HepG2 (cell line): Measurements from ENCODE around the gene VAV2. TPM values are rescaled to one million over a fixed set of nuclear protein-coding genes. Genes with fewer than 3 reads are reported as not detected.

Source experiments
- CCAR2 ChIP-seq: fragments of 200-400 bp; formaldehyde crosslinking; optimal IDR thresholded peaks from 2 replicates; pipeline ENCODE3; 2018; ENCODE audit warnings: low read depth, mild to moderate bottlenecking, low read length, moderate library complexity
- EZH2 ChIP-seq: conservative IDR thresholded peaks from 2 replicates; pipeline ENCODE4 v1.6.1; 2012; ENCODE audit warnings: mild to moderate bottlenecking, low read depth, low read length, moderate library complexity
- GATAD1 ChIP-seq: IDR thresholded peaks from 2 replicates; pipeline ENCODE4 v1.6.1; 2016; ENCODE audit warnings: missing genetic modification reagents, missing compliant biosample characterization
- HIVEP1 ChIP-seq: sonication (generic); formaldehyde crosslinking; IDR thresholded peaks from 2 replicates; pipeline ENCODE4 v1.4.0; 2020; ENCODE audit warnings: mild to moderate bottlenecking, missing genetic modification reagents
- HOXA7 ChIP-seq: sonication (generic); formaldehyde crosslinking; IDR thresholded peaks from 2 replicates; pipeline ENCODE4 v1.8.1; 2022; ENCODE audit warnings: mild to moderate bottlenecking, missing genetic modification reagents, moderate library complexity
- JUNB ChIP-seq: sonication (generic); formaldehyde crosslinking; IDR thresholded peaks from 2 replicates; pipeline ENCODE4 v1.8.0; 2022; ENCODE audit warnings: missing genetic modification reagents, mild to moderate bottlenecking, borderline replicate concordance
- MYC ChIP-seq: sonication (generic); formaldehyde crosslinking; IDR thresholded peaks from 2 replicates; pipeline ENCODE4 v1.9.0; 2021; ENCODE audit warnings: missing genetic modification reagents, borderline replicate concordance
- NFRKB ChIP-seq: fragments of 450-650 bp; IDR thresholded peaks from 2 replicates; pipeline ENCODE4 v1.6.1; 2017
- NR2F2 ChIP-seq: IDR thresholded peaks from 2 replicates; pipeline ENCODE4 v1.6.1; 2012; ENCODE audit warnings: low read depth, inconsistent platforms, borderline replicate concordance
- POGZ ChIP-seq: sonication (generic); formaldehyde crosslinking; IDR thresholded peaks from 2 replicates; pipeline ENCODE4 v1.4.0; 2020; ENCODE audit warnings: mild to moderate bottlenecking, missing genetic modification reagents
- PPARG ChIP-seq: conservative IDR thresholded peaks from 2 replicates; pipeline ENCODE4 v1.6.1; 2016; ENCODE audit warnings: missing biosample characterization, missing genetic modification reagents
- RAD21 ChIP-seq: fragments of 450-650 bp; formaldehyde crosslinking; IDR thresholded peaks from 2 replicates; pipeline ENCODE4 v1.5.0; 2020; ENCODE audit warnings: mild to moderate bottlenecking
- TP53 ChIP-seq: sonication (generic); formaldehyde crosslinking; conservative IDR thresholded peaks from 2 replicates; pipeline ENCODE4 v1.4.0; 2020; ENCODE audit warnings: missing genetic modification reagents
- YEATS4 ChIP-seq: sonication (generic); formaldehyde crosslinking; IDR thresholded peaks from 2 replicates; pipeline ENCODE4 v1.4.0; 2020; ENCODE audit warnings: missing genetic modification reagents, borderline replicate concordance
- ZFYVE20 ChIP-seq: sonication (generic); formaldehyde crosslinking; IDR thresholded peaks from 2 replicates; pipeline ENCODE4 v1.8.0; 2023; ENCODE audit warnings: low read depth, mild to moderate bottlenecking, moderate library complexity, missing genetic modification reagents, borderline replicate concordance
- ZNF317 ChIP-seq: sonication (generic); formaldehyde crosslinking; IDR thresholded peaks from 2 replicates; pipeline ENCODE4 v1.5.0; 2020; ENCODE audit warnings: mild to moderate bottlenecking, missing genetic modification reagents
- ZNF598 ChIP-seq: sonication (generic); formaldehyde crosslinking; IDR thresholded peaks from 2 replicates; pipeline ENCODE4 v1.5.1; 2020; ENCODE audit warnings: mild to moderate bottlenecking, missing genetic modification reagents, borderline replicate concordance
- ZNF781 ChIP-seq: sonication (generic); formaldehyde crosslinking; IDR thresholded peaks from 2 replicates; pipeline ENCODE4 v1.5.1; 2020; ENCODE audit warnings: borderline replicate concordance, mild to moderate bottlenecking, missing genetic modification reagents; ENCODE audit errors: not compliant biosample characterization
- ZNF839 ChIP-seq: sonication (generic); formaldehyde crosslinking; IDR thresholded peaks from 2 replicates; pipeline ENCODE4 v1.4.0; 2020; ENCODE audit warnings: missing genetic modification reagents, mild to moderate bottlenecking, borderline replicate concordance
- polyA plus RNA-seq, 8 experiments: library from polyadenylated mRNA; depleted of rRNA in 3 of 8; stranded (reverse) in 7 of 8; unstranded in 1 of 8; fragments of >200 nt; fragmentation: Illumina TruSeq in 4 of 8; extraction: Trizol in 4 of 8; gene quantifications; 2 replicates each; pipeline versions ENCODE4 v1.2.1 to v1.2.3, GENCODE V29; 2011 to 2016; ENCODE audit warnings: low read depth in 4 of 8, missing spikeins in 1 of 8, mixed read lengths in 1 of 8; ENCODE audit not compliant: insufficient read depth in 1 of 8
- total RNA-seq, 5 experiments: library from RNA; depleted of rRNA; stranded (reverse); fragments of >200 nt; fragmentation: Illumina TruSeq; extraction: Trizol; gene quantifications; 2 replicates each; pipeline ENCODE4 v1.2.3, GENCODE V29; 2016; ENCODE audit warnings: low read depth in 1 of 5
- TF ChIP-seq, protein P1 (sequence below): sonication (generic); formaldehyde crosslinking; IDR thresholded peaks from 2 replicates; pipeline ENCODE4 v1.4.0; 2020; ENCODE audit warnings: mild to moderate bottlenecking, missing genetic modification reagents
- TF ChIP-seq, protein P2 (sequence below): sonication (generic); formaldehyde crosslinking; IDR thresholded peaks from 2 replicates; pipeline ENCODE4 v1.5.1; 2020; ENCODE audit warnings: missing genetic modification reagents, mild to moderate bottlenecking, borderline replicate concordance
- TF ChIP-seq, protein P3 (sequence below): sonication (generic); formaldehyde crosslinking; IDR thresholded peaks from 2 replicates; pipeline ENCODE4 v1.9.0; 2021; ENCODE audit warnings: missing genetic modification reagents, borderline replicate concordance

Gene VAV2
- total and polyA plus RNA-seq, 2 of the 13 experiments (the other 11 are each of a cell fraction or from before 2014, with no cell fraction given), result 22.5 to 22.9 TPM

DNA sequence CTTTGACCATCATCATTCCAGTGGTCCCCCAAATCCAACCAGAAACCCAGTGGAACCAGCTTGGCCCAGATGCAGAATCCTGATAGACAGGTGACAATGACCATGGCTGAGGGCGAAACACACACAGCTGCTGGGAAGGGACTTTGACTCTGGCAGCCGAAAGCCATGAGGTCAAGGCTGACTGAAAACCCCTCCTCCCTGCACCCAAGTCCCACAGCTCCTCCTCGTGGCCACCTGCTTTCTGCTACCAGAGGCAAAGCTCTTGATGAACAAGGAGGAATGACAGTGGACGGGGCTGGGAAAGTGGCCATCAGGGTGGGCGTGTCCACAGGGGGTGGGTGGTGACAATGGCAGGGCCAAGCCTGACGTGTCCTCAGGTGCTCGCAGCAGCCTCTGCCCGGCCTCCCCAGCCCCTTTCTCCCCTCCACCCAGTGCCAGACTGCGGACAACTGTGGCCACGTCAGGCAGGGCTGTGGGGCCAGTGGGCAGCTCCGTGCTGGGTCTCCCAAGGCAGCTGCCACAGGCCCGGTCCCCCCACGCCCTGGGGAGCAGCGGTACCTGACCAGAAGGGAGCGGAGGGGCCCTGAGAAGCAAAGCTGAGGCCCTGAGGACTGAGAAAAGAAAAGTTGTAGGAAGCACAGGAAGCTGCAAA, 223.1 kb downstream of the VAV2 start (continued):
- peak; percentile 82 for TF ChIP-seq ZNF781
- peak; percentile 64; the same call in 1 of the 2 replicates for TF ChIP-seq POGZ (CRISPR knock-in tag)
- TF ChIP-seq JUNB, result no peak
- TF ChIP-seq ZFYVE20 (CRISPR knock-in tag), result no peak
- peak; percentile 41; the same call in 1 of the 2 replicates for TF ChIP-seq PPARG
- peak; percentile 83; the same call in 1 of the 2 replicates for TF ChIP-seq ZNF598 (CRISPR knock-in tag)
- TF ChIP-seq RAD21 (CRISPR knock-in tag), result peak; percentile 95
- no peak for TF ChIP-seq EZH2
- TF ChIP-seq, protein P1, sequence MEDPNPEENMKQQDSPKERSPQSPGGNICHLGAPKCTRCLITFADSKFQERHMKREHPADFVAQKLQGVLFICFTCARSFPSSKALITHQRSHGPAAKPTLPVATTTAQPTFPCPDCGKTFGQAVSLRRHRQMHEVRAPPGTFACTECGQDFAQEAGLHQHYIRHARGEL, result no peak
- peak; percentile 70 for TF ChIP-seq GATAD1
- peak; percentile 73; the same call in 1 of the 2 replicates for TF ChIP-seq MYC (CRISPR knock-in tag)
- TF ChIP-seq, protein P2, sequence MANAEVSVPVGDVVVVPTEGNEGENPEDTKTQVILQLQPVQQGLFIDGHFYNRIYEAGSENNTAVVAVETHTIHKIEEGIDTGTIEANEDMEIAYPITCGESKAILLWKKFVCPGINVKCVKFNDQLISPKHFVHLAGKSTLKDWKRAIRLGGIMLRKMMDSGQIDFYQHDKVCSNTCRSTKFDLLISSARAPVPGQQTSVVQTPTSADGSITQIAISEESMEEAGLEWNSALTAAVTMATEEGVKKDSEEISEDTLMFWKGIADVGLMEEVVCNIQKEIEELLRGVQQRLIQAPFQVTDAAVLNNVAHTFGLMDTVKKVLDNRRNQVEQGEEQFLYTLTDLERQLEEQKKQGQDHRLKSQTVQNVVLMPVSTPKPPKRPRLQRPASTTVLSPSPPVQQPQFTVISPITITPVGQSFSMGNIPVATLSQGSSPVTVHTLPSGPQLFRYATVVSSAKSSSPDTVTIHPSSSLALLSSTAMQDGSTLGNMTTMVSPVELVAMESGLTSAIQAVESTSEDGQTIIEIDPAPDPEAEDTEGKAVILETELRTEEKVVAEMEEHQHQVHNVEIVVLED (CRISPR knock-in tag), result peak; percentile 48; the same call in 1 of the 2 replicates
- peak; percentile 96 for TF ChIP-seq NR2F2
- TF ChIP-seq ZNF317 (CRISPR knock-in tag), result peak; percentile 80; the same call in 1 of the 2 replicates
- peak; percentile 39; the same call in 1 of the 2 replicates for TF ChIP-seq YEATS4 (CRISPR knock-in tag)
- TF ChIP-seq, protein P3, sequence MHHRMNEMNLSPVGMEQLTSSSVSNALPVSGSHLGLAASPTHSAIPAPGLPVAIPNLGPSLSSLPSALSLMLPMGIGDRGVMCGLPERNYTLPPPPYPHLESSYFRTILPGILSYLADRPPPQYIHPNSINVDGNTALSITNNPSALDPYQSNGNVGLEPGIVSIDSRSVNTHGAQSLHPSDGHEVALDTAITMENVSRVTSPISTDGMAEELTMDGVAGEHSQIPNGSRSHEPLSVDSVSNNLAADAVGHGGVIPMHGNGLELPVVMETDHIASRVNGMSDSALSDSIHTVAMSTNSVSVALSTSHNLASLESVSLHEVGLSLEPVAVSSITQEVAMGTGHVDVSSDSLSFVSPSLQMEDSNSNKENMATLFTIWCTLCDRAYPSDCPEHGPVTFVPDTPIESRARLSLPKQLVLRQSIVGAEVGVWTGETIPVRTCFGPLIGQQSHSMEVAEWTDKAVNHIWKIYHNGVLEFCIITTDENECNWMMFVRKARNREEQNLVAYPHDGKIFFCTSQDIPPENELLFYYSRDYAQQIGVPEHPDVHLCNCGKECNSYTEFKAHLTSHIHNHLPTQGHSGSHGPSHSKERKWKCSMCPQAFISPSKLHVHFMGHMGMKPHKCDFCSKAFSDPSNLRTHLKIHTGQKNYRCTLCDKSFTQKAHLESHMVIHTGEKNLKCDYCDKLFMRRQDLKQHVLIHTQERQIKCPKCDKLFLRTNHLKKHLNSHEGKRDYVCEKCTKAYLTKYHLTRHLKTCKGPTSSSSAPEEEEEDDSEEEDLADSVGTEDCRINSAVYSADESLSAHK, result no peak
- TF ChIP-seq CCAR2, result peak; percentile 75
- no peak for TF ChIP-seq TP53
- TF ChIP-seq NFRKB, result no peak
- no peak for TF ChIP-seq ZNF839 (CRISPR knock-in tag)
- no peak for TF ChIP-seq HOXA7 (CRISPR knock-in tag)
- no peak for TF ChIP-seq HIVEP1
